ENCODE data around the gene MAMDC4. TPM values are rescaled to one million over a fixed set of nuclear protein-coding genes. Genes with fewer than 3 reads are reported as not detected.

The MAMDC4 gene
- total RNA-seq, 1 donor from 2014 or later = 8.5 TPM

GRCh38 chr9:136804509-136805206, 47.5 kb upstream of the MAMDC4 start:
- Histone ChIP-seq H3K4me3 (ENCODE audit: insufficient read depth, low read depth, low read length) (no peak overlapping the region), H4K20me1 (ENCODE audit: insufficient read depth, low read length) (peaks cover 12% of the 10 kb centered on the region), H3K9me3 (ENCODE audit: insufficient read depth, low read depth, low read length) (no peaks in the 10 kb centered on the region), H3K79me2 (ENCODE audit: insufficient read depth, low read length) (peaks cover 19% of the 10 kb centered on the region), H3K9ac (ENCODE audit: low read length) (no peak overlapping the region), H2AFZ (ENCODE audit: low read depth, low read length) (no peak overlapping the region), H3K36me3 (ENCODE audit: insufficient read depth, low read length) (peaks cover under 1% of the 10 kb centered on the region), H3K27me3 (ENCODE audit: insufficient read depth, low read length) (peaks cover 18% of the 10 kb centered on the region), H3K4me2 (ENCODE audit: low read length) (no peak overlapping the region), H3K27ac (ENCODE audit: low read depth, low read length) (no peak overlapping the region), H3K4me1 (ENCODE audit: insufficient read depth, low read length) (peaks cover 14% of the 10 kb centered on the region)
- Mint-ChIP-seq H3K27me3 (ENCODE audit: low read depth, unreplicated experiment) (no peaks in the 10 kb centered on the region), H3K9me3 (ENCODE audit: unreplicated experiment) (no peaks in the 10 kb centered on the region), H3K4me1 (ENCODE audit: low read depth, unreplicated experiment) (peaks cover 11% of the 10 kb centered on the region), H3K36me3 (ENCODE audit: low read depth, unreplicated experiment) (peaks cover 5% of the 10 kb centered on the region), H3K27ac (ENCODE audit: unreplicated experiment) (no peak overlapping the region), H3K4me3 (ENCODE audit: unreplicated experiment) (no peak overlapping the region)
- FAIRE-seq (no peak), DNase-seq (ENCODE audit: low read depth) (no peak)
- TF ChIP-seq EZH2 (IDR thresholded peaks at IDR 0.05; ENCODE audit: insufficient read depth, low read length) (no peak), CTCF (IDR thresholded peaks at IDR 0.05; ENCODE audit: insufficient read depth, low read depth, low read length) (no peak)

GRCh38 chr9:136805207-136805740, 46.9 kb upstream of the MAMDC4 start:
- Histone ChIP-seq H3K4me3 (ENCODE audit: insufficient read depth, low read depth, low read length) (no peak overlapping the region), H3K79me2 (ENCODE audit: insufficient read depth, low read length) (peaks cover 25% of the 10 kb centered on the region), H3K36me3 (ENCODE audit: insufficient read depth, low read length) (peaks cover 6% of the 10 kb centered on the region), H3K9me3 (ENCODE audit: insufficient read depth, low read depth, low read length) (no peaks in the 10 kb centered on the region), H3K9ac (ENCODE audit: low read length) (no peak overlapping the region), H4K20me1 (ENCODE audit: insufficient read depth, low read length) (peaks cover 18% of the 10 kb centered on the region), H3K27me3 (ENCODE audit: insufficient read depth, low read length) (peaks cover 18% of the 10 kb centered on the region), H3K4me2 (ENCODE audit: low read length) (no peak overlapping the region), H2AFZ (ENCODE audit: low read depth, low read length) (no peak overlapping the region), H3K4me1 (ENCODE audit: insufficient read depth, low read length) (peaks cover 19% of the 10 kb centered on the region), H3K27ac (ENCODE audit: low read depth, low read length) (no peak overlapping the region)
- Mint-ChIP-seq H3K36me3 (ENCODE audit: low read depth, unreplicated experiment) (peaks cover 8% of the 10 kb centered on the region), H3K4me1 (ENCODE audit: low read depth, unreplicated experiment) (peaks cover 14% of the 10 kb centered on the region), H3K9me3 (ENCODE audit: unreplicated experiment) (no peaks in the 10 kb centered on the region), H3K27ac (ENCODE audit: unreplicated experiment) (no peak overlapping the region), H3K27me3 (ENCODE audit: low read depth, unreplicated experiment) (no peaks in the 10 kb centered on the region), H3K4me3 (ENCODE audit: unreplicated experiment) (peak overlapping the region; percentile 6)
- DNase-seq (ENCODE audit: low read depth) = no peak
- no peak for TF ChIP-seq EZH2 (IDR thresholded peaks at IDR 0.05; ENCODE audit: insufficient read depth, low read length)
- no peak for TF ChIP-seq CTCF (IDR thresholded peaks at IDR 0.05; ENCODE audit: insufficient read depth, low read depth, low read length)
- no peak for FAIRE-seq

- Histone ChIP-seq H3K27ac (ENCODE audit: low read depth, low read length) (no peak overlapping the region), H3K4me1 (ENCODE audit: insufficient read depth, low read length) (peaks cover 19% of the 10 kb centered on the region), H4K20me1 (ENCODE audit: insufficient read depth, low read length) (peaks cover 23% of the 10 kb centered on the region), H3K79me2 (ENCODE audit: insufficient read depth, low read length) (peaks cover 32% of the 10 kb centered on the region), H3K9ac (ENCODE audit: low read length) (no peak overlapping the region), H3K9me3 (ENCODE audit: insufficient read depth, low read depth, low read length) (no peaks in the 10 kb centered on the region), H3K4me3 (ENCODE audit: insufficient read depth, low read depth, low read length) (no peak overlapping the region), H3K4me2 (ENCODE audit: low read length) (no peak overlapping the region), H3K36me3 (ENCODE audit: insufficient read depth, low read length) (peaks cover 6% of the 10 kb centered on the region), H2AFZ (ENCODE audit: low read depth, low read length) (no peak overlapping the region), H3K27me3 (ENCODE audit: insufficient read depth, low read length) (peaks cover 11% of the 10 kb centered on the region)
- TF ChIP-seq CTCF (IDR thresholded peaks at IDR 0.05; ENCODE audit: insufficient read depth, low read depth, low read length) (no peak), EZH2 (IDR thresholded peaks at IDR 0.05; ENCODE audit: insufficient read depth, low read length) (no peak)
- no peak for DNase-seq (ENCODE audit: low read depth)
- peaks cover 8% of the 10 kb centered on the region for H3K36me3 Mint-ChIP-seq (ENCODE audit: low read depth, unreplicated experiment)
- H3K27ac Mint-ChIP-seq (ENCODE audit: unreplicated experiment) = no peak overlapping the region
- no peak for FAIRE-seq
- H3K4me3 Mint-ChIP-seq (ENCODE audit: unreplicated experiment) = peak overlapping the region; percentile 84
- H3K9me3 Mint-ChIP-seq (ENCODE audit: unreplicated experiment) = no peaks in the 10 kb centered on the region
- H3K27me3 Mint-ChIP-seq (ENCODE audit: low read depth, unreplicated experiment) = no peaks in the 10 kb centered on the region
- peaks cover 13% of the 10 kb centered on the region for H3K4me1 Mint-ChIP-seq (ENCODE audit: low read depth, unreplicated experiment)
Observed at GRCh38 chr9:136806067-136806466, 46.1 kb upstream of the MAMDC4 start.
